HepG2 (cell line): Measurements from ENCODE around the gene S100A13. TPM values are rescaled to one million over a fixed set of nuclear protein-coding genes. Genes with fewer than 3 reads are reported as not detected.

Experiments used
- ARNT ChIP-seq: fragments of 450-650 bp; IDR thresholded peaks from 2 replicates; pipeline ENCODE4 v1.6.1; 2017
- ATAD3A ChIP-seq: sonication (generic); formaldehyde crosslinking; IDR thresholded peaks from 2 replicates; pipeline ENCODE4 v1.4.0; 2020; ENCODE audit warnings: missing genetic modification reagents
- BCL3 ChIP-seq: sonication (generic); formaldehyde crosslinking; IDR thresholded peaks from 2 replicates; pipeline ENCODE4 v1.5.1; 2020; ENCODE audit warnings: mild to moderate bottlenecking, missing genetic modification reagents, moderate library complexity
- CBFB ChIP-seq: sonication (generic); formaldehyde crosslinking; IDR thresholded peaks from 2 replicates; pipeline ENCODE4 v1.4.0; 2020; ENCODE audit warnings: missing genetic modification reagents
- EEA1 ChIP-seq: sonication (generic); formaldehyde crosslinking; IDR thresholded peaks from 2 replicates; pipeline ENCODE4 v1.5.1; 2020; ENCODE audit warnings: mild to moderate bottlenecking, missing genetic modification reagents, borderline replicate concordance
- ESRRA ChIP-seq: sonication (generic); formaldehyde crosslinking; IDR thresholded peaks from 2 replicates; pipeline ENCODE4 v1.5.1; 2020; ENCODE audit warnings: mild to moderate bottlenecking, low read depth, missing genetic modification reagents
- GZF1 ChIP-seq: sonication (generic); formaldehyde crosslinking; IDR thresholded peaks from 2 replicates; pipeline ENCODE4 v1.5.1; 2020; ENCODE audit warnings: mild to moderate bottlenecking, missing genetic modification reagents
- HDAC6 ChIP-seq: fragments of 200-600 bp; sonication (generic); IDR thresholded peaks from 2 replicates; pipeline ENCODE4 v1.7.0; 2017; ENCODE audit warnings: mild to moderate bottlenecking, antibody characterized with exemption, low read length, low read depth
- HMG20B ChIP-seq: conservative IDR thresholded peaks from 2 replicates; pipeline ENCODE4 v1.6.1; 2016; ENCODE audit warnings: missing genetic modification reagents, missing compliant biosample characterization
- SNAPC5 ChIP-seq: sonication (generic); formaldehyde crosslinking; IDR thresholded peaks from 2 replicates; pipeline ENCODE4 v1.8.1; 2023; ENCODE audit warnings: mild to moderate bottlenecking, missing genetic modification reagents, borderline replicate concordance
- SP4 ChIP-seq: sonication (generic); formaldehyde crosslinking; IDR thresholded peaks from 2 replicates; pipeline ENCODE4 v1.8.1; 2023; ENCODE audit warnings: mild to moderate bottlenecking, missing genetic modification reagents
- TARDBP ChIP-seq: sonication (generic); formaldehyde crosslinking; IDR thresholded peaks from 2 replicates; pipeline ENCODE4 v1.8.0; 2022; ENCODE audit warnings: mild to moderate bottlenecking, missing genetic modification reagents
- ZBTB3 ChIP-seq: sonication (generic); formaldehyde crosslinking; IDR thresholded peaks from 2 replicates; pipeline ENCODE4 v1.4.0; 2020; ENCODE audit warnings: low read depth, mild to moderate bottlenecking, moderate library complexity, missing genetic modification reagents, borderline replicate concordance
- ZC3H4 ChIP-seq: sonication (generic); formaldehyde crosslinking; IDR thresholded peaks from 2 replicates; pipeline ENCODE4 v1.4.0; 2020; ENCODE audit warnings: missing genetic modification reagents, borderline replicate concordance
- ZFP41 ChIP-seq: sonication (generic); formaldehyde crosslinking; IDR thresholded peaks from 2 replicates; pipeline ENCODE4 v1.4.0; 2020; ENCODE audit warnings: mild to moderate bottlenecking, missing genetic modification reagents, borderline replicate concordance
- ZIK1 ChIP-seq: sonication (generic); formaldehyde crosslinking; IDR thresholded peaks from 2 replicates; pipeline ENCODE4 v1.5.0; 2020; ENCODE audit warnings: mild to moderate bottlenecking, low read depth, missing genetic modification reagents, borderline replicate concordance
- ZNF263 ChIP-seq: sonication (generic); formaldehyde crosslinking; IDR thresholded peaks from 2 replicates; pipeline ENCODE4 v1.4.0; 2020; ENCODE audit warnings: missing genetic modification reagents
- ZNF333 ChIP-seq: sonication (generic); formaldehyde crosslinking; IDR thresholded peaks from 2 replicates; pipeline ENCODE4 v1.4.0; 2020; ENCODE audit warnings: mild to moderate bottlenecking, missing genetic modification reagents, borderline replicate concordance
- ZNF343 ChIP-seq: sonication (generic); formaldehyde crosslinking; IDR thresholded peaks from 2 replicates; pipeline ENCODE4 v1.4.0; 2020; ENCODE audit warnings: mild to moderate bottlenecking, missing genetic modification reagents
- ZNF414 ChIP-seq: sonication (generic); formaldehyde crosslinking; IDR thresholded peaks from 2 replicates; pipeline ENCODE4 v1.5.0; 2020; ENCODE audit warnings: missing genetic modification reagents
- ZNF446 ChIP-seq: sonication (generic); formaldehyde crosslinking; IDR thresholded peaks from 2 replicates; pipeline ENCODE4 v1.5.0; 2020; ENCODE audit warnings: mild to moderate bottlenecking, missing genetic modification reagents
- ZNF512B ChIP-seq: sonication (generic); formaldehyde crosslinking; IDR thresholded peaks from 2 replicates; pipeline ENCODE4 v1.5.1; 2020; ENCODE audit warnings: missing genetic modification reagents, mild to moderate bottlenecking, borderline replicate concordance
- ZNF691 ChIP-seq: sonication (generic); formaldehyde crosslinking; IDR thresholded peaks from 2 replicates; pipeline ENCODE4 v1.4.0; 2020; ENCODE audit warnings: missing genetic modification reagents, low read depth, mild to moderate bottlenecking, borderline replicate concordance
- ZNF724P ChIP-seq: sonication (generic); formaldehyde crosslinking; IDR thresholded peaks from 2 replicates; pipeline ENCODE4 v1.8.0; 2022; ENCODE audit warnings: missing genetic modification reagents, borderline replicate concordance
- ZZZ3 ChIP-seq: sonication (generic); formaldehyde crosslinking; IDR thresholded peaks from 2 replicates; pipeline ENCODE4 v1.4.0; 2020; ENCODE audit warnings: missing genetic modification reagents, mild to moderate bottlenecking, borderline replicate concordance
- polyA plus RNA-seq, 8 experiments: library from polyadenylated mRNA; depleted of rRNA in 3 of 8; stranded (reverse) in 7 of 8; unstranded in 1 of 8; fragments of >200 nt; fragmentation: Illumina TruSeq in 4 of 8; extraction: Trizol in 4 of 8; gene quantifications; 2 replicates each; pipeline versions ENCODE4 v1.2.1 to v1.2.3, GENCODE V29; 2011 to 2016; ENCODE audit warnings: low read depth in 4 of 8, missing spikeins in 1 of 8, mixed read lengths in 1 of 8; ENCODE audit not compliant: insufficient read depth in 1 of 8
- total RNA-seq, 5 experiments: library from RNA; depleted of rRNA; stranded (reverse); fragments of >200 nt; fragmentation: Illumina TruSeq; extraction: Trizol; gene quantifications; 2 replicates each; pipeline ENCODE4 v1.2.3, GENCODE V29; 2016; ENCODE audit warnings: low read depth in 1 of 5

The S100A13 gene
- total and polyA plus RNA-seq, 2 of the 13 experiments (the other 11 are each of a cell fraction or from before 2014, with no cell fraction given), result 89.5 to 172 TPM

GRCh38 chr1:153670859-153671627 lies 43.7 kb upstream of the S100A13 start, which contains the start of gene ILF2 (continued):
- TF ChIP-seq ZNF512B (CRISPR knock-in tag), result no peak
- TF ChIP-seq ZNF691 (CRISPR knock-in tag), result no peak
- TF ChIP-seq ESRRA (CRISPR knock-in tag), result peak; percentile 42; the same call in 1 of the 2 replicates
- TF ChIP-seq ZBTB3, result no peak
- TF ChIP-seq ZZZ3 (CRISPR knock-in tag), result 0 out of 2 replicates have a peak, but pooled peaks have one; percentile 62
- TF ChIP-seq ZFP41, result no peak
- TF ChIP-seq BCL3 (CRISPR knock-in tag), result no peak
- TF ChIP-seq ZNF263 (CRISPR knock-in tag), result 0 out of 2 replicates have a peak, but pooled peaks have one; percentile 40
- no peak for TF ChIP-seq ZC3H4 (CRISPR knock-in tag)
- TF ChIP-seq ZNF343 (CRISPR knock-in tag), result no peak
- TF ChIP-seq ZNF333 (CRISPR knock-in tag), result no peak
- TF ChIP-seq SP4, result 0 out of 2 replicates have a peak, but pooled peaks have one; percentile 37
- TF ChIP-seq SNAPC5 (CRISPR knock-in tag), result no peak
- TF ChIP-seq EEA1 (CRISPR knock-in tag), result no peak
- no peak for TF ChIP-seq HDAC6
- TF ChIP-seq HMG20B (CRISPR knock-in tag), result no peak
- no peak for TF ChIP-seq ARNT
- TF ChIP-seq CBFB, result no peak
- no peak for TF ChIP-seq GZF1 (CRISPR knock-in tag)
- no peak for TF ChIP-seq ZIK1 (CRISPR knock-in tag)
- no peak for TF ChIP-seq ATAD3A (CRISPR knock-in tag)
- TF ChIP-seq ZNF414 (CRISPR knock-in tag), result peak; percentile 21; the same call in 1 of the 2 replicates
- peak; percentile 64 for TF ChIP-seq TARDBP (CRISPR knock-in tag)
- no peak for TF ChIP-seq ZNF724P (CRISPR knock-in tag)
- no peak for TF ChIP-seq ZNF446
